GM23248 (cell line): ENCODE results near the gene TTF1.

Source experiments
- EZH2 ChIP-seq: fragments of 200-600 bp; sonication (generic); IDR thresholded peaks from 2 replicates; pipeline ENCODE4 v1.6.1; 2018; ENCODE audit warnings: antibody characterized with exemption, mild to moderate bottlenecking; ENCODE audit not compliant: insufficient read depth, poor library complexity, severe bottlenecking
- EZH2phosphoT487 ChIP-seq: fragments of 200-600 bp; sonication (generic); IDR thresholded peaks from 2 replicates; pipeline ENCODE4 v1.6.1; 2018; ENCODE audit warnings: antibody characterized with exemption, moderate library complexity, mild to moderate bottlenecking, low read depth; ENCODE audit not compliant: insufficient read depth

DNA sequence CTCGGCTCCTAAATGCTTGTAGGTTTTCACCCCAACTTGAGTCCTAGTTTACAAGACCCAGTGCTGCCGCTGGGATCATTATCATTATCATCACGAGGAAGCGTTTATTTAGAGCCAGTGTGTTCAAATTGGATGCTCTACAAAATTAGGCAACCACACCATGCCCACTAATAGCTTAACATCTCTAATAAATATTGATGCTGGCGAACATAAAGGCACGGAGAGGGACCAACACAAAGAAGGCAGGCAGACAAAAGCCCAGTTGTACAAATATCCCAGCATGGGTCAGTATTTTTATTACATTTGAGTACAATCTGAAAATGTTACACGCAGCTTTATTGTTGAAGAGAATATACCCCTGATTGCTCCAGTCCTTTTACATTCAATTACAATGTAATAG lies 8.1 kb upstream of the TTF1 start:
- TF ChIP-seq EZH2 (no peak), EZH2phosphoT487 (no peak)
